GM12874 (cell line): Measurements from ENCODE around the gene FAM222A.

ENCODE experiments used
- CTCF ChIP-seq: IDR thresholded peaks from 2 replicates; pipeline ENCODE4 v1.5.1; 2011; ENCODE audit warnings: low read depth, mild to moderate bottlenecking, control low read depth, low read length, moderate library complexity; ENCODE audit not compliant: insufficient read depth

FAM222A gene

GRCh38 chr12:109770104-109770860, 56.7 kb downstream of the FAM222A start:
- TF ChIP-seq CTCF = no peak

GRCh38 chr12:109770861-109771670, 57.4 kb downstream of the FAM222A start:
- TF ChIP-seq CTCF = no peak

GRCh38 chr12:109771746-109772621, 58.4 kb downstream of the FAM222A start:
- TF ChIP-seq CTCF = no peak

GRCh38 chr12:109772622-109773321, 59.1 kb downstream of the FAM222A start:
- no peak for TF ChIP-seq CTCF

GRCh38 chr12:109773384-109774011, 59.9 kb downstream of the FAM222A start:
- no peak for TF ChIP-seq CTCF

GRCh38 chr12:109775172-109775881, 61.7 kb downstream of the FAM222A start:
- peak; percentile 88 for TF ChIP-seq CTCF
